GM21515 (cell line): ENCODE measurements around the gene HIPK3.
"Not testable (repeated sequence)": the region's sequence is repeated elsewhere in the genome, so short reads cannot be mapped to it uniquely, and the experiment has no call there.

Experiments used
- ATAC-seq: cut with Tn5 transposase; IDR thresholded peaks from one replicate; pipeline ENCODE4 v1.9.1; 2021; ENCODE audit not compliant: unreplicated experiment

Gene HIPK3

GRCh38 chr11:33258631-33259205, 1.5 kb downstream of the HIPK3 start:
- peak; percentile 20 for ATAC-seq

- ATAC-seq: no peak
Measured at GRCh38 chr11:33259869-33260268, 2.7 kb downstream of the HIPK3 start.

- ATAC-seq: not testable (repeated sequence)
Measured at GRCh38 chr11:33261350-33261749, 4.2 kb downstream of the HIPK3 start.

- no peak for ATAC-seq
Measured at GRCh38 chr11:33262011-33262645, 4.9 kb downstream of the HIPK3 start.

- ATAC-seq: no peak
Measured at GRCh38 chr11:33263549-33263948, 6.4 kb downstream of the HIPK3 start.

GRCh38 chr11:33264926-33265325, 7.7 kb downstream of the HIPK3 start:
- ATAC-seq: no peak

- ATAC-seq: no peak
Measured at GRCh38 chr11:33266393-33267215, 9.4 kb downstream of the HIPK3 start.

GRCh38 chr11:33268945-33269540, 11.9 kb downstream of the HIPK3 start:
- no peak for ATAC-seq

GRCh38 chr11:33269822-33270221, 12.6 kb downstream of the HIPK3 start:
- no peak for ATAC-seq

GRCh38 chr11:33271059-33271458, 13.9 kb downstream of the HIPK3 start:
- no peak for ATAC-seq

GRCh38 chr11:33272338-33273107, 15.3 kb downstream of the HIPK3 start:
- no peak for ATAC-seq

- ATAC-seq: no peak
Measured at GRCh38 chr11:33273656-33274055, 16.5 kb downstream of the HIPK3 start.

GRCh38 chr11:33280411-33280810, 23.2 kb downstream of the HIPK3 start:
- no peak for ATAC-seq

- ATAC-seq: no peak
Measured at GRCh38 chr11:33281758-33282157, 24.6 kb downstream of the HIPK3 start.

- ATAC-seq: no peak
Measured at GRCh38 chr11:33284818-33285217, 27.6 kb downstream of the HIPK3 start.

- ATAC-seq: no peak
Measured at GRCh38 chr11:33290319-33290718, 33.1 kb downstream of the HIPK3 start.

GRCh38 chr11:33291004-33291777, 34.0 kb downstream of the HIPK3 start:
- peak; percentile 96 for ATAC-seq

GRCh38 chr11:33292311-33292710, 35.1 kb downstream of the HIPK3 start:
- no peak for ATAC-seq

- ATAC-seq: no peak
Measured at GRCh38 chr11:33294224-33294623, 37.0 kb downstream of the HIPK3 start.

GRCh38 chr11:33294797-33295196, 37.6 kb downstream of the HIPK3 start:
- no peak for ATAC-seq
